ENCODE results near the gene TMEM130.

Gene TMEM130

GRCh38 chr7:98805956-98806838 lies 63.6 kb downstream of the TMEM130 start:
- DNase-seq, result no peak

GRCh38 chr7:98802781-98803110 lies 67.1 kb downstream of the TMEM130 start:
- no peak for DNase-seq

GRCh38 chr7:98802088-98802780 lies 67.6 kb downstream of the TMEM130 start:
- DNase-seq, result peak; percentile 87

- no peak for DNase-seq
These were observed 68.8 kb downstream of the TMEM130 start for GRCh38 chr7:98800996-98801395.

GRCh38 chr7:98797150-98797549 lies 72.7 kb downstream of the TMEM130 start:
- no peak for DNase-seq

Measured in suppressor macrophage treated with lipopolysaccharide for 4 hours (primary cell).